Stimulated activated CD8-positive, alpha-beta memory T cell treated with anti-CD3 and anti-CD28 coated beads, Interleukin-7, amount 100 ng/mL, for 24 hours (primary cell): ENCODE measurements around the gene VWA8.

ENCODE experiments used
- DNase-seq: peaks from one replicate; pipeline ENCODE4 v3.0.0-alpha.2; 2020; ENCODE audit warnings: low read depth

The VWA8 gene

GRCh38 chr13:41742917-41743552 is 217.9 kb downstream of the VWA8 start:
- DNase-seq: no peak

DNA sequence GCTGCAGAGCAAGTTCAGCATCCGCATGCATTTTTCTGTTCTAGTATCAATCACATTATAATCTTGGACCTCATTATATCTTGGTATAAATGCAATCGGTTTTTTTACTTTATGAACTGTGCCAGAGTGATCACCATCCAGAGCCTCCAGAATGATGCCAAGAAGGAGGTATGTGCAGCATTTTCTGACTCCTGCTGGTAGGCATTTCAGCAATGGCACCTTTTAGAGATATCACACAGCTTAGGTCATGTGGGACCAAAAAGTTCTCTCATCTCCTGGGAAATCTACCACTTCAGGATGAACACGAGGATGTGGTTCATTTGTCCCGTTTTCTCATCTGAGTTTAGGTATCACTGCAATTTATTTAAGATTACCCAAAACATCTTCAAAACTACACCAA is 220.4 kb downstream of the VWA8 start:
- no peak for DNase-seq

DNA sequence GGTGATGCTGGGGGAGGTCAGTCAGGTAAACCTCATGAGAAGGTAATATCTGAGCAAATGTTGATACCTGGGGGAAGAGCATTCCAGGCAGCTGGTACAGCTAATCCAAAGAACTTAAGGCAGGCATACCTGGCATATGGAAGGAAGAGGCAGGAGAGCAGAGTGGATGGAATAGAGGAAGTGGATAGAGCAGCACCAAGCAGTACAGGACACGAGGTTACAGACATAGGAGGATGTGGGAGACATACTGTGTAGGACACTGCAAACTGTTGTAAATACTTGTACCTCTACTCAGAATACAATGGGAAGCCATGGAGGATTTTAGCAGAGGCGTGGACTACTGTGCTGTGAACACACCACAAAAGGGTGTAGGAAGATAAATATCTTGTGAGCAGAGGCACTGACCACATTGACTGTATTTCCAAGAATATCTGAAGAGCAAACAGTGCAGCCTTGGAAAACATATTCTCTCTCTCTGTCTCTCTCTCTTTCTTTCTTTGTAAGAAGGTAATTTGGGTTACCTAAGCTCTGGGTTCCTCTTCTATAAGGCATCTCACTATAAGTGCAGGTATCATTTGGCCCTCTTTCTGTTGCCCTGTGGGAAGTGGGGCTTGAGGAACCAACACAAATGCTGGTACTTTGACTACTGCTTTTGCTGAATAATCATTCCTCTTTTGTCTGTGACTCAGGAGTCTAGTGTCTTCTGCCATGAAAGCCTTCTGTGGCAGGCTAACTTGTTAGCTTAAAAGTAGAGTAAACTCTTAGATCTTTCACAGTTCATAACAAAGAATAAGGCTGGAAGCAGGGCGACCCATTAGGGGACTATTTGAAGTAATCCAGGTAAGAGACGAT is 238.0 kb downstream of the VWA8 start:
- no peak for DNase-seq

DNA sequence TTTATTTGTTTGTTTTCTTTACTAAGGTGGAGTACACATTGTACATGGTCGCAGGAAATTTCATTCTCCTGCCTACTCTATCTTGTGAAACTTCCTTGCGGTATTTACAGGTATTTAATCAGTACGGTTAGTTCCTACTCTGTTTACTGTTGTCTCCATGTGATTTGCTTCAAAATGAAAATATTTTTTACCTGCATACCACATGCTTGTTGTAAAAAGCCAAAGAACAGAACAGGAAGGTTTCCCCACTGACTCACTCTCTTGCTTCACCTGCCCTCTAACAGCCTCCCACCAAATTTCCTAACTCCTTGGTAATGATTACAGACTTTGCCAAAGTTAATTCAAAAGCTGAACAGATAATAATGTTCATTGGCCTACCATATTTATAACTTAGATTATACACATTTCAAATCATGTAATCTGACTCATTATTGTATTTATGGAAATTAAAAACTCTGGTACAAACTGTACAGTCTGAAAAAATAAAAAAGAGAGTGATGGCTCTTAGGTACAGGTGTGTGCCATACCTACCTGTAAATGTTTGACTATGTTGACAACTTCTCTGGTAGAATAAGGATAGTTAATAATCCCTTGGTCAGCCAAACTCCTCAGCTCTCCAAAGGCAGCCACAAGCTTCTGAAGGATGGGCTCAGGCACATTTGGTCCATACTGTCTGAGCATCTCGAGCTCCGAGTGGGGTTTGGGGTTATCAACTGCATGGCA is 239.9 kb downstream of the VWA8 start:
- no peak for DNase-seq

DNA sequence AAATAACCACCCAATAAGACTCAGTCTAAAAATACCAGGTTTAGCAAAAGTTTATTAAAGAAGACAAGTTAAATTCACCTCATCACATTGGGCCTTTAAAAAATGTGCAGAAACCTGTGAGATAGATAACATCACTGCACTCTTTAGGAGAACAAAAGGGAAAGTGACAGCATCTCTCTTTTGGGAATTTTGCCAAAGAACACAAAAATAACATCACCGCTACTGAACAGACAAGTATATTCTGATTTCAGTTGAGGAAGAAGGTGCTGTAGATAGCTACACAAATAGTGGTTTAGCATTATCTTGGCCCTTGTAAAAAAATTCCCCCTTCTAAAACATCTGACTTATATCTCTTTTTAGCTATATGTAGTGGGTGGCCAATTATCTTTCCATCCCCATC is 244.7 kb downstream of the VWA8 start:
- DNase-seq: no peak

- DNase-seq: no peak
These were observed 247.5 kb downstream of the VWA8 start for GRCh38 chr13:41713405-41713804.

- DNase-seq: no peak
These were observed 250.1 kb downstream of the VWA8 start for GRCh38 chr13:41710771-41711170.

- no peak for DNase-seq
These were observed 251.4 kb downstream of the VWA8 start for GRCh38 chr13:41709511-41709910.

GRCh38 chr13:41708713-41709112 is 252.2 kb downstream of the VWA8 start:
- no peak for DNase-seq

GRCh38 chr13:41707194-41707821 is 253.6 kb downstream of the VWA8 start:
- DNase-seq: no peak

DNA sequence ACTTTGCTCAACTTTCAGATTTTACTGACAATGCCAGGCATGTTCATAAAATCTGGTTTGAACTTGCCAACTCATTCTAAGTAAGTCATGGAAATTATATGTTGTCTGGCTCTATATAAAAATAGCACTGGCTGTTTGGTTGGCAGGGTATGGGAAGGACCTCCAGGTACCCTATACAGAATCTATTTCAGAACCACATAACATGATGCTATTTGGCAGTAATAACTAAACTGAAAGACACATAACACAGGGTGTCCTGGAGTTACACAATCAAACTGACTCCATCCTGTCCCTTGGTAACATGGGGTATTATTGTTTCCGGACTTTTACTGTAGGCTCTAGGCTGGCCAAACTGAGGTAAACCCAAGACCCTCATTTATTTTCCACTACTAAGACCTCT is 254.8 kb downstream of the VWA8 start:
- no peak for DNase-seq

- no peak for DNase-seq
These were observed 258.4 kb downstream of the VWA8 start for GRCh38 chr13:41702540-41702939.

DNA sequence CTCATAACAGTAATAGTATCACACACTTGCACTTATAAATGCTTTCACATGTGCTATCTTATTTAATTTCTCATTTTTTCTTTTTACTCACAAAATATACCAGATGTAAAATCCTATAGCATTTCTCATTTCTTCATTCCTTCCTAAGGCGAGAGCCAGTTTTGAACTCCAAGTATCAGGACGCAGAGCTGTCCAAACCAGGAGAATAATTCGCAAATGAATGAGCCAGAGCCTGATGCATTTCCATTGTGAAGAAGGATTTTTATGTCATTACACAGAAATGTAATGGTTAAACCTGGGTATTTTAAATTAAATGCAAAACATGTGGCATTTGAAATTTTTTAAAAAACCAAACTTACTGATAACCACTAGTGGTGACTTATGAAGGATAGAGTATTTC is 259.2 kb downstream of the VWA8 start:
- DNase-seq: no peak

DNA sequence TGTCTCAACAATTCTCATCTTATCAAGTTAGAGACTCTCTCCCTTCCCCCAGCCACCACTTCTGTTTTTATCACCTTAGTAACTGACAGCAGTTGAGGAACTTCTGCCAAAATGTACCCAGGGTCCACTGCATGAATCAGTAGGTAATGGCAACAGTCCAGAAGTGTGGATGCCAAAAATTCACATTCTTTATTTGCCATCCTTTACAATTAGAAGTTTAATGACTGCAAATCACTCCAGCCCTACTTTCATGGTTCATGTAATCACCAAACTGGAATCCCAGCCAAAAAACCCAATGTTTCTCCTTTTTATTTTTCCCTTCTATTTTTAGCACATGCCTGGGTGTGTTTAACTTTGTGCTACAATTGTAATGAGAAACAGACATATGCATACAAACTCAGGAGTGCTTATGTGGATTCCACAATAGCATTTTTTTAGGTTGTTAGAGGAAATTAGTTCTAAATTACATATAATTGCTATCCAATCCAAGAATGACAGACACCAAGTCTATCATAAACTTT is 260.1 kb downstream of the VWA8 start:
- no peak for DNase-seq

DNA sequence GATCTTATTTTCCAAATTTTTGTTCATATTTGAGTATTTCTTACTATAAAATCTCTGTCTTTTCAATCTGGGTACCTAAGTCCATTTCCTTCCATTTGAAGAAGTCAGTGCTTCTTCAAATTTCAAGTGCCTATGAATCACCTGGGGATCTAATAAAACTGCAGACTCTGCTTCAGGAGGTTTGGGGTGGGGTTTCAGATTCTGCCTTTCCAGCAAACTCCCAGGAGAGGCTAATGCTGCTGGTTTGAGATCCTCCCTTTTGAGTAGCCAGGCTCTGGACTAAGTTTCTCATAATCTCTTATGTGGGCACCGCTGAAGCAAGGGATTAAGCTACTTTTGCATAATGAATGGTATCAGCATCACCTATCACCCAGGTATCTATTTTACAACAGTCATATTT is 261.1 kb downstream of the VWA8 start:
- DNase-seq: no peak

DNA sequence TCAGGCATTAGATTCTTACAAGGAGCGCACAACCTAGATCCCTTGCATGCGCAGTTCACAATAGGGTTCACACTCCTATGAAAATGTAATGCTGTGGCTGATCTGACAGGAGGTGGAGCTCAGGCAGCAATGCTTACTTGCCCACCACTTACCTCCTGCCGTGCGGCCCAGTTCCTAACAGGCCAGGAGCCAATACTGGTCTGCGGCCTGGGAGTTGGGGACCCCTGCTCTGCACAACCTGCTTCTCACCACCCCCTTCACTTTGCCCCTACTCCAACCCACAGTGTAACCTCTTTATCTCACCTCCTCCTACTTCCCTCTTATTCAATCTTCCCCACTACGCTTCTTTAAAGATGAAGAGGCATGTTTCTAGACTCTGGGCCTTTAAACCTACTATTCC is 263.3 kb downstream of the VWA8 start:
- no peak for DNase-seq

DNA sequence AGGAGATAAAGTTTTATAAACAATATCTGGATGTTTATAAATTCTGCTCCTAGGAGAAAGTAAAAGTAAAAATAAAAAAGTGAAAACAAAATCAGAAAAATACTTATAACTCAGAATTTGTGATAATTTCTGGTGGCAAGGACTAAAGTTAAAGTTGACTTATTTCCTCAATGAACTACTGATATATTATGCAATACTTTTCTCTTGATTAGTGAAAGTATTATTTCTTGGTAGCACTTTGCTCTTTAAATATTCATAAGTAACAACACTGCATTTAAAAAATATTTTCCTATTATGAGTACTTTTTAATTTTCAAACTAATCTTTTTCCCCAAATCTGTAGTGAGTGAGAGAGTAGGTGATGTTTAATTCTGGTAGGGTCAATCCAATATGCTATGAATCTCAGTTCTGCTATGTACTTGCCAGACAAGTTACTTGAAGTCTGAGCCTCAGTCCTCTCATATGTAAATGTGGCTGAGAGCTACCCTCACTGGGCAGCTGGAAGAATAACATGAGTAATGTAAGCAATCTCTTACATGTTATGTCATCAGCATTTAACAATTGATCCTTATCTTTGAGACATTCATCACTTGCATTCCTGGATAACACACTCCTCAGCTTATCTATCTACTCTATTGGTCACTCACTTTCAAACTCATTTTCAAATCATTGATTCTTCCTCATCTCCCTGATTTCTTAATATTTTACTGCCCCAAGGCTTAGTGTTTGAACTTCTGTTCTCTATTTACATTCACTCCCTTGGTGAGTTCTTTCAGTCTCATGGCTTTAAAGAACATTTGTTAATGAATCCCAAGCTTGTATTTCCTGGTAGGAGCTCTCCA is 264.5 kb downstream of the VWA8 start:
- no peak for DNase-seq

DNA sequence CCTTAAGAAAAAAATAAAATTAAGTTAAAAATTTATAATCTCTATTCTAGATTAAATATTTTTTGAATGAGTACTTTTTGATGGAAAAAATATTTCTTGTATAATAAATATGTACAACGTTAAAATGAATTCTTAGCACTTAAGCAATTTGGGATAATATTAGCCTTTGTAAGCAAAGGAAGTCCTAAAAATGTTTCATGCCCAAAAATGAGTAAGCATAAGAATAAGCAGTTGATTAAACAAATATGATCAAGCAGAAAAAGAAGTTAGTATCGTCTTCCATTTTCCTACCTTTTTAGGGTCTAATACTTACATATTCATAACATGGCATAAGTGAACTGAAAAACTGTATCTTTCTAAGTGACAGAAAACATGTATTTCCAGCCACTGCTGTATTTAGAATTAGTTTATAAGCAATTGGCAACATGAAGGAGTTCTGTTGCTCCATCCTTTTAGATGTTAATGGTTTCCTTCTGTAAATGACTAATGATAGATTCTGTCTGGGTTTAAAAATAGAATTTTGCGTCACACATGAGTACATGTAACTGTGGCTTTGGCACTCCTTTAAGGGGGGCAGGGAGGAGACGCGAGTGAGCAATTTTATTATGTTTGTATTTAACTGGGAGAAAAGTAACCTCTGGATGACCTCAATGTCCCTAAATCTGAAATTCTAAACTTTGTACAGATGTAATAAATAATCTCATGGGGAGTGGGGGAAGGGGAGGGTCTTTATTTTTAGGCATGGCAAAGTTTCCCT is 266.2 kb downstream of the VWA8 start:
- no peak for DNase-seq

DNA sequence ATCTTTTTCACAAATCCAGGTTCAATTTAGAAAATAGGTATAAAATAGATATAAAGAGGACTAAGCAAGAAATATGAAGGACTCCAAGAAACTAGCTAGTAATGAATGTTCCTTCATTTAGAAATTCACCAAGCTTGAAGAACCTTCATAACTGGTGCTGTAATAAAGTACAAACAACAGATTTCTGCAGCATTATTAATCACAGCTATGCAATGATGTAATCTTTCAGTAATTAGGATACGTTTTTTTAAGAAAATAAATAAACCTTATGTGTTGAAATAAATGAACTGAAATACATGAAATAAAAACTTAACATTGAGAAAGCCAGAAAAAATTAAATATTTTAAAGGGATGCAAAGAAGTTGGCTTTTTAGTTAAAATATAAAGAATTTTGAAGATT is 267.5 kb downstream of the VWA8 start:
- DNase-seq: no peak

DNA sequence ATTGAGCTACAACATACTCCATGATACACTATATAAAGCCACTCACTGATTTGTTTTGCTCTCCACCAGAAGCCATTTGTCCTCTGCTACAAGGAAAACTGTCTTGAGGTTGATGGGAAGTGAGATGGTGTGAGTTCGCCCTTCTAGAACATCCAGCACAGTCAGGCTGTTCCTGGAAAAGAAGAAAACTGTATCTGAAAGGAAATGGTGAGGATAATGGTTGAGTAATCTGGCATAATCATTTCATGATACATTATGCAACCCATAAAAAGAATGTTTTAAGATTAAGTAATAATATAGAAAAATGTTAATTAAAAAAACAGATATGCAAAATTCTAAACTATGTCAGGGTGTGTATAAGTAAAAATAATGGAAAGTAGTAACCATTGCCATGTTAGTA is 269.6 kb downstream of the VWA8 start:
- no peak for DNase-seq

DNA sequence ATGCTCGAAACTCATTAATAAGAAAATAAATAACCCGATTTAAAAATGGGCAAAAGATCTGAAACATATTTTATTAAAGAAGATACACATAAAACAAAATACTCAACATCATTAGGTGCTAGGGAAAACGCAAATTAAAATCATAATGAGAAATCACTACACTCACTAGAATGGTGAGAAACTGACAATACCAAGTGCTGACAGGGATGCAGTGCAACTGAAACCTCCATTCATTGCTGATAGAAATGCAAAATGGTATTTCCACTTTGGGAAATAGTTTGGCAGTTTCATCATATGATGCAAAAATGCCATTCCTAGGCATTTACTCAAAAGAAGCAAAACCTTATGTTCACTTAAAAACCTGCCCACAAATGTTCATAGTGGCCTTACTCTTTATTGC is 278.1 kb downstream of the VWA8 start:
- DNase-seq: no peak
